Measurements from ENCODE around the gene SPTBN1. TPM values are rescaled to one million over a fixed set of nuclear protein-coding genes. Genes with fewer than 3 reads are reported as not detected.

SPTBN1 gene
- total and polyA plus RNA-seq, 9 of the 15 experiments (the other 6 are each of a cell fraction or from before 2014, with no cell fraction given) = 8.9 to 66.8 (median 31.4) TPM

DNA sequence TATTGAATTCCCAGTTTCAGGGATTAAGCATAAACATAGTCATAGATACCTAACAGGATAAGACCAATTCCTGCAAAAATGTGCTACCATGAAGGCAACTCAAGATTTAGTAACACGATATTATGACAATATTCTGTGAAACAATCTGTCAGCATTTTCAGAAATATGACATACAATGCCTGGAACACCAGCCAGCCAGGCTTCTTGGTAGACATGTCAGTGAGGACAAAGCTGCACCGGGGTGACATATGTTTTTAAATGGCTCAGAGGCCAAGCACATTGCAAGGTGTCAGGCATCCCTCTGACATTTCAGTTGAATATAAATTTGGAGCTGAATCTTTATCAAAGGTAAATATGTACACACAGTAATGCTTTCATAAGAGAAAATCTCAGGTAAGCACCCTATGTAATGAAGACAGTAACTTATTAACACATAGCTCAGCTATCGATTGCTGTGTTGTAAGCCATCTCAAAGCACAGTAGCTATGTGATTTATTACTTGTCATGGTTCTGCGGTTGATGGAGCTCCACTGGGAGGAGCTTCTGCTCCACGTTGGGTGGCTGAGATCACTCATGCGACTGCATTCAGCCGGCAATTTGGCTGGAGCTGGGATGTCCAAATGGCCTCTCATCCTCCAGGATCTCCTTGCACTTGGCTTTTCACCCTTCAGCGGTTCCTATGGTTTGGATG, 235.5 kb downstream of the SPTBN1 start:
- POLR2A ChIA-PET = interaction anchor here (0.6 to 2.0 kb wide), 4 partner anchors 8 to 141 kb away, joined by 3 to 8 read pairs (median 4); no protein-coding TSS in a partner anchor
- peaks cover 0 to 9% of the 10 kb centered on the region in 2 experiments; a peak in 3 of 5 replicates for H3K4me1 ChIP-seq (replicated peaks in 1 of 2; ENCODE audit: control insufficient read depth in 2 of 2, insufficient read depth in 2 of 2, low read length in 2 of 2)
- H4K20me1 ChIP-seq (replicated peaks; ENCODE audit: control insufficient read depth, insufficient read depth, low read length) = no peaks in the 10 kb centered on the region
- H3K9me1 ChIP-seq (ENCODE audit: control insufficient read depth, insufficient read depth, low read length) = no peaks in the 10 kb centered on the region
- CTCF ChIA-PET (ENCODE audit: low intra/inter-chr PET ratio) = interaction anchor here (0.6 kb wide), 1 partner anchor 146 kb away, joined by 3 read pairs; no protein-coding TSS in a partner anchor
- FAIRE-seq (peak; percentile 82), DNase-seq (ENCODE audit: extremely low read depth in 1 of 4, low spot score in 3 of 4) (peak in 2 of 4 experiments; percentile 54 to 55), ATAC-seq (peak; percentile 94)
- peak overlapping the region; percentile 35; the same call in 1 of the 2 replicates for H3K4me2 ChIP-seq (ENCODE audit: insufficient read depth, low read length)
- peaks cover 8 to 9% of the 10 kb centered on the region in 2 experiments for H3K27me3 ChIP-seq (ENCODE audit: control insufficient read depth in 2 of 2, insufficient read depth in 2 of 2, low read length in 2 of 2)
- no TSS peak for BruUV-seq (replicated peaks)
- no peaks in the 10 kb centered on the region for H3K36me3 ChIP-seq (ENCODE audit: control insufficient read depth, insufficient read depth, low read length)
- no peak overlapping the region for H3K9ac ChIP-seq (ENCODE audit: insufficient read depth in 1 of 2, low read depth in 2 of 2, low read length in 2 of 2)
- intact Hi-C loops (cut with micrococcal nuclease) (no loop called here), in situ Hi-C loops (cut with MboI) (no loop called here)
- WGBS (ENCODE audit: insufficient coverage, low coverage, missing lambda C conversion rate) = 0% methylated on average over 8 of the region's 8 CpGs
- H2AFZ ChIP-seq (ENCODE audit: low read depth, low read length) = no peak overlapping the region
- no peaks in the 10 kb centered on the region for H3K79me2 ChIP-seq (ENCODE audit: control insufficient read depth, insufficient read depth, low read length)
- no peak overlapping the region for H3K27ac ChIP-seq (ENCODE audit: extremely low read depth, low read depth, low read length)
- no peak overlapping the region for H3K4me3 ChIP-seq
- no peaks in the 10 kb centered on the region for H3K9me3 ChIP-seq (replicated peaks; ENCODE audit: control insufficient read depth, insufficient read depth, low read depth, low read length)
- TF ChIP-seq, protein P1, sequence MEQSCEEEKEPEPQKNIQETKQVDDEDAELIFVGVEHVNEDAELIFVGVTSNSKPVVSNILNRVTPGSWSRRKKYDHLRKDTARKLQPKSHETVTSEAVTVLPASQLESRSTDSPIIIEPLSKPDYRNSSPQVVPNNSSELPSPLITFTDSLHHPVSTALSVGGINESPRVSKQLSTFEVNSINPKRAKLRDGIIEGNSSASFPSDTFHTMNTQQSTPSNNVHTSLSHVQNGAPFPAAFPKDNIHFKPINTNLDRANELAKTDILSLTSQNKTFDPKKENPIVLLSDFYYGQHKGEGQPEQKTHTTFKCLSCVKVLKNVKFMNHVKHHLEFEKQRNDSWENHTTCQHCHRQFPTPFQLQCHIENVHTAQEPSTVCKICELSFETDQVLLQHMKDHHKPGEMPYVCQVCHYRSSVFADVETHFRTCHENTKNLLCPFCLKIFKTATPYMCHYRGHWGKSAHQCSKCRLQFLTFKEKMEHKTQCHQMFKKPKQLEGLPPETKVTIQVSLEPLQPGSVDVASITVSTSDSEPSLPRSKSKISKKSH (CRISPR knock-in tag; IDR thresholded peaks at IDR 0.05) = no peak
- TF ChIP-seq, protein P2, sequence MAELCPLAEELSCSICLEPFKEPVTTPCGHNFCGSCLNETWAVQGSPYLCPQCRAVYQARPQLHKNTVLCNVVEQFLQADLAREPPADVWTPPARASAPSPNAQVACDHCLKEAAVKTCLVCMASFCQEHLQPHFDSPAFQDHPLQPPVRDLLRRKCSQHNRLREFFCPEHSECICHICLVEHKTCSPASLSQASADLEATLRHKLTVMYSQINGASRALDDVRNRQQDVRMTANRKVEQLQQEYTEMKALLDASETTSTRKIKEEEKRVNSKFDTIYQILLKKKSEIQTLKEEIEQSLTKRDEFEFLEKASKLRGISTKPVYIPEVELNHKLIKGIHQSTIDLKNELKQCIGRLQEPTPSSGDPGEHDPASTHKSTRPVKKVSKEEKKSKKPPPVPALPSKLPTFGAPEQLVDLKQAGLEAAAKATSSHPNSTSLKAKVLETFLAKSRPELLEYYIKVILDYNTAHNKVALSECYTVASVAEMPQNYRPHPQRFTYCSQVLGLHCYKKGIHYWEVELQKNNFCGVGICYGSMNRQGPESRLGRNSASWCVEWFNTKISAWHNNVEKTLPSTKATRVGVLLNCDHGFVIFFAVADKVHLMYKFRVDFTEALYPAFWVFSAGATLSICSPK (IDR thresholded peaks at IDR 0.05; ENCODE audit: borderline replicate concordance) = no peak
- TF ChIP-seq ZNF384 (IDR thresholded peaks at IDR 0.05; ENCODE audit: low read depth, low read length) (no peak), PHF21A (IDR thresholded peaks at IDR 0.05; ENCODE audit: borderline replicate concordance, low read depth) (no peak), ATF1 (CRISPR knock-in tag; IDR thresholded peaks at IDR 0.05) (no peak), ATF1 (tag; IDR thresholded peaks at IDR 0.05) (peak; percentile 22; the same call in 1 of the 2 replicates), MNT (conservative IDR thresholded peaks at IDR 0.05) (no peak), RAD21 (CRISPR knock-in tag; conservative IDR thresholded peaks at IDR 0.05 in 1 of 2, IDR thresholded peaks at IDR 0.05 in 1 of 2) (peak; percentile 41 to 63; a peak in 3 of 4 replicates), ZNF277 (CRISPR knock-in tag; IDR thresholded peaks at IDR 0.05; ENCODE audit: borderline replicate concordance) (no peak), PBX2 (CRISPR knock-in tag; IDR thresholded peaks at IDR 0.05; ENCODE audit: low read depth) (peak; percentile 62; the same call in 1 of the 2 replicates), PBX2 (tag; conservative IDR thresholded peaks at IDR 0.05; ENCODE audit: low read depth) (peak; percentile 96)

All from K562 (cell line).